Choroid plexus epithelial cell (primary cell): ENCODE data around the gene CDHR2.
"Not testable (repeated sequence)": the region's sequence is repeated elsewhere in the genome, so short reads cannot be mapped to it uniquely, and the experiment has no call there.

Experiments
- DNase-seq: peaks from one replicate; pipeline ENCODE4 v3.0.0-alpha.2; 2010; ENCODE audit warnings: low read depth
- H3K4me3 ChIP-seq: 2 replicates; pipeline ENCODE4 v1.5.1; 2011; ENCODE audit warnings: low read depth, mild to moderate bottlenecking, control low read depth, low read length, moderate library complexity
- CTCF ChIP-seq: conservative IDR thresholded peaks from 2 replicates; pipeline ENCODE4 v1.5.1; 2011; ENCODE audit warnings: low read depth, mild to moderate bottlenecking, control low read depth, inconsistent platforms, low read length, moderate library complexity

CDHR2 gene

GRCh38 chr5:176590035-176590717, 41.0 kb downstream of the CDHR2 start:
- DNase-seq: no peak
- H3K4me3 ChIP-seq: no peak overlapping the region
- no peak for TF ChIP-seq CTCF

GRCh38 chr5:176591667-176592066, 42.5 kb downstream of the CDHR2 start:
- not testable (repeated sequence) for H3K4me3 ChIP-seq, DNase-seq

- no peak for TF ChIP-seq CTCF
- no peak overlapping the region for H3K4me3 ChIP-seq
- no peak for DNase-seq
Measured at GRCh38 chr5:176592573-176592972, 43.4 kb downstream of the CDHR2 start.

GRCh38 chr5:176593273-176593869, 44.2 kb downstream of the CDHR2 start:
- no peak overlapping the region for H3K4me3 ChIP-seq
- no peak for TF ChIP-seq CTCF
- DNase-seq: no peak

- TF ChIP-seq CTCF: no peak
Measured at GRCh38 chr5:176594554-176594953, 45.4 kb downstream of the CDHR2 start.

GRCh38 chr5:176595386-176595943, 46.3 kb downstream of the CDHR2 start:
- no peak for DNase-seq
- TF ChIP-seq CTCF: no peak
- no peak overlapping the region for H3K4me3 ChIP-seq

More at GRCh38 chr5:176594554-176594953, 45.4 kb downstream of the CDHR2 start:
- no peak overlapping the region for H3K4me3 ChIP-seq
- no peak for DNase-seq

GRCh38 chr5:176596069-176596644, 47.0 kb downstream of the CDHR2 start:
- no peak overlapping the region for H3K4me3 ChIP-seq
- TF ChIP-seq CTCF: no peak
- no peak for DNase-seq
